GM12873 (cell line): ENCODE results near the gene SPAG6.

Source experiments
- CTCF ChIP-seq: IDR thresholded peaks from 2 replicates; pipeline ENCODE4 v1.5.1; 2012; ENCODE audit warnings: low read depth, mild to moderate bottlenecking, moderate library complexity, low read length, control low read depth; ENCODE audit not compliant: insufficient read depth; ENCODE audit errors: missing control alignments

Gene SPAG6

GRCh38 chr10:22339761-22340328 is 5.5 kb upstream of the SPAG6 start:
- no peak for TF ChIP-seq CTCF

DNA sequence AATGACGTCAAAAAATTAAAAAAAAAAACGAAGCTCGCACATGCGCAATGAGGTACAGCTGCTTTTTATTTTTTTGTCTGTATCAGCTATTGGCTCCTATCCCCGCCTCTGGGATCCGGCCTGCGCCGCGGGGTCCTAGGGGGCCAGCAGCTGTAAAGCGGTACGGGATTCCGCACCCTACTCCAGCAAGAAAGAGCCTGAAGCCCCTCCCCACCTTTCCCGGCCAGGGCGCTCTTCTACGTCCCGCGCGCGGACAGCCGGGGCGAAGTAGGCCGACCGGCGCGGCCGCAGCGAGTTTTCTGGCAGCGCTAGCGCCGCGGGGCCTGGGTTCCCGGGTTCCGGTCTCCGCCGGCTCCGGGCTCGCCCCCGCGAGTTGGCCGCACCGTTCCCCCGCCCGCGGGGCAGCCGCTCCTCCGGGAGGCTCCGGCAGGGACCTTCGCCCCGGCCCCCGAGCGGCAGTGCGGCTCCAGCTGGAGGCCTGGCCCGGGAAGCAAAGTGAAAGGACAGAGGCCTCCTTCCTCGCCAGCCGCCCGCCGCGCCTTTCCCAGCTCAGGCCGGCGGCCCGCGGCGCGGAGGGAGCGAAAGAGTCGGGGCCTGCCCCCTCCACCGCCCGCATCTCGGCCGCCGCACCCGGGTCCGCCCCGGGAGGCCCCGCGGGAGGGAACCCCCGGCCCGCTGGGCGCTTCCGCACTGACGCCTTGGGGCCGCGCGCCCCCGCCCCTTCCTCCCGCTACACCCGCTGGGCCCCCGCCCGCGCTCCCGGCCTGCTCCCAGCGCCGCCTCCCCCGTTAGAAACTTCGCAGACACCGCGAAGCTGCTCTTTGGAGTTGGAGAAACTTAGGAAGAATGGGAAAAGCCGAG is 4.7 kb upstream of the SPAG6 start:
- TF ChIP-seq CTCF = no peak

DNA sequence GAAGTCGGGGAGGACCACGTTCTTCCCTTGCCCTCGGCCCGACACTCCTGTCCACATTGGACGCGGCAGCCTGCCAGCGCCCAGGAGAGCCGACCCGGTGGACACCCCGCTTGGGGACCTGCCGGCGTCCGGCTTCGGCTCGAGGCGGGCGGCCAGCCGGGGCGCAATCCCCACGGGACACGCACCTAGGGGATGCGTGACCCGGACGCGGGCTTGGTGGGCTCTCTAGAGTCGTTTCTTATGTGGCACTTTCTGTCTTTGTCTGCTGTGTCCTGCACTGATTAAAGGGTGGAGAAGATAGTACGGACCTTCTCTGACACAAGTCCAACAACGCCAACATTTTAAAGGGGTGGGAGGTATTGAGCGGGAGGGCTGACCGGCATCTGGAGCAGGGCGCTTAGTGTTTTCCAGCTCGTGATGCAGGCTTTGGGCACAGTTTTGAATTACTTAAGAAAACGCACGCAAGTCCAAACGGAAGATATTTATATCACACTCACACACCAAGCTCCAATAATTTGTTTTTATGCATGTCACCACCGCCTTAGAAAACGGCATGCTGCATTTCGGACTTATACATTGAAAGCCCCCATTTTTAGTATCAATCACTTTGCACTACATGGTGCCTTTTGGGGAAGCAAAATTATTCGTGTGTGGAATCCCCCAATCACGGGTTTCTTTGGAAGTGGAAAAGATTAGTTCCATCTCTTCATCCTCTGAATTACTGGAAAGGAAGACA is 3.9 kb upstream of the SPAG6 start:
- no peak for TF ChIP-seq CTCF

- TF ChIP-seq CTCF = no peak
Measured at GRCh38 chr10:22341926-22342196, 3.4 kb upstream of the SPAG6 start.

GRCh38 chr10:22342421-22342820 is 2.9 kb upstream of the SPAG6 start:
- TF ChIP-seq CTCF = no peak

DNA sequence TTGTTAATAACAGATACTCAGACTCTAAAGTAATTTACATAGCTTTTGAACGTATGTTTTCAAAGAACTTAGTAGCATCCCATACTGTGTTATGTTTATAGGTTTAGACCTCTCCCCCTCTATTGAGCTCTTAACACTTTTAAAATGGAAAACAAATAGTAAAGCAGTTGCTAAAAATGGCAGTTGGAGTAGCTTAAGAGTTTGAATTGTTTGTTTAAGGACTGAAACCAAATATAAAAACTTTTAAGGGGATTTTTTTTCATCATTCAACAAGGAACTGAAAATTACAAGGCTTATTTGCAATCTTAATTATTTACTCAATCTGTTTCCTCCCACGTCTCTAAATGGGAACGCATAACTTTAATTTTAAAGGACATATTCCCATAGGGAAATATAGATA is 1.6 kb upstream of the SPAG6 start:
- TF ChIP-seq CTCF = no peak

GRCh38 chr10:22344249-22344648 is 1.0 kb upstream of the SPAG6 start:
- no peak for TF ChIP-seq CTCF
